Measurements from ENCODE around the gene DHX8.
A peak's percentile ranks its signal among the peaks of the same experiment; 100 is the strongest.

DHX8 gene

GRCh38 chr17:43528319-43528987, 44.7 kb downstream of the DHX8 start:
- DNase-seq = no peak

- no peak for DNase-seq
These were observed 45.4 kb downstream of the DHX8 start for GRCh38 chr17:43528988-43529814.

- DNase-seq = no peak
These were observed 46.1 kb downstream of the DHX8 start for GRCh38 chr17:43529947-43530287.

GRCh38 chr17:43530288-43531081, 46.7 kb downstream of the DHX8 start:
- DNase-seq = peak; percentile 80

- peak; percentile 31 for DNase-seq
These were observed 47.3 kb downstream of the DHX8 start for GRCh38 chr17:43531082-43531378.

GRCh38 chr17:43531955-43532354, 48.2 kb downstream of the DHX8 start:
- no peak for DNase-seq

- no peak for DNase-seq
These were observed 48.8 kb downstream of the DHX8 start for GRCh38 chr17:43532581-43532980.

- no peak for DNase-seq
These were observed 49.9 kb downstream of the DHX8 start for GRCh38 chr17:43533699-43534098.

- DNase-seq = no peak
These were observed 51.1 kb downstream of the DHX8 start for GRCh38 chr17:43534909-43535308.

- peak; percentile 45 for DNase-seq
These were observed 52.6 kb downstream of the DHX8 start for GRCh38 chr17:43536236-43536992.

GRCh38 chr17:43540821-43541674, 57.3 kb downstream of the DHX8 start:
- no peak for DNase-seq

GRCh38 chr17:43542859-43543258, 59.1 kb downstream of the DHX8 start:
- DNase-seq = no peak

- no peak for DNase-seq
These were observed 59.5 kb downstream of the DHX8 start for GRCh38 chr17:43543300-43543699.

- DNase-seq = no peak
These were observed 60.2 kb downstream of the DHX8 start for GRCh38 chr17:43543771-43544575.

- no peak for DNase-seq
These were observed 61.5 kb downstream of the DHX8 start for GRCh38 chr17:43545383-43545632.

GRCh38 chr17:43546319-43547188, 62.8 kb downstream of the DHX8 start, which contains the start of gene ETV4:
Gene ETV4, minus strand, starts transcription at chr17:43546340. Its CDS starts 723 bp downstream, at chr17:43545617.
- peak; percentile 86 for DNase-seq

- no peak for DNase-seq
These were observed 63.4 kb downstream of the DHX8 start for GRCh38 chr17:43547189-43547550.

GRCh38 chr17:43547659-43548256, 64.0 kb downstream of the DHX8 start:
- no peak for DNase-seq

GRCh38 chr17:43548689-43549379, 65.1 kb downstream of the DHX8 start:
- no peak for DNase-seq

All from NCI-H2171 treated with DMSO at 0.1 percent for 48 hours (cell line).